K562 (cell line): ENCODE results near the gene GCNT2. TPM values are rescaled to one million over a fixed set of nuclear protein-coding genes. Genes with fewer than 3 reads are reported as not detected.

Source experiments
- ARID2 ChIP-seq: fragments of 450-650 bp; IDR thresholded peaks from 2 replicates; pipeline ENCODE4 v1.6.1; 2017; ENCODE audit warnings: antibody characterized with exemption, mild to moderate bottlenecking
- ATF1 ChIP-seq, 2 experiments: fragments of 450-650 bp in 1 of 2; IDR thresholded peaks; 2 replicates each; pipeline ENCODE4 v1.6.1; 2016; ENCODE audit warnings: missing compliant biosample characterization in 1 of 2, missing genetic modification characterization in 1 of 2
- ATF7 ChIP-seq: fragments of 450-650 bp; IDR thresholded peaks from 2 replicates; pipeline ENCODE4 v1.7.1; 2014; ENCODE audit warnings: mild to moderate bottlenecking, moderate library complexity
- EP300 ChIP-seq: IDR thresholded peaks from 2 replicates; pipeline ENCODE4 v1.6.1; 2012; ENCODE audit warnings: low read length, improper control_type of control experiment
- NFIC ChIP-seq: fragments of 450-650 bp; IDR thresholded peaks from 2 replicates; pipeline ENCODE4 v1.6.1; 2017; ENCODE audit warnings: mild to moderate bottlenecking, inconsistent platforms
- PHB2 ChIP-seq: fragments of 450-650 bp; IDR thresholded peaks from 2 replicates; pipeline ENCODE4 v1.6.1; 2017; ENCODE audit warnings: low read depth
- RAD21 ChIP-seq, 2 experiments: fragments of 250-450 bp in 1 of 2; fragments of 450-650 bp in 1 of 2; sonication (Bioruptor Pico) in 1 of 2; formaldehyde crosslinking in 1 of 2; IDR thresholded peaks in 1 of 2; conservative IDR thresholded peaks in 1 of 2; 2 replicates each; pipeline versions ENCODE4 v1.4.0 to v1.8.0; 2020 to 2022; ENCODE audit warnings: mild to moderate bottlenecking in 2 of 2, moderate library complexity in 1 of 2
- RB1 ChIP-seq: fragments of 450-650 bp; IDR thresholded peaks from 2 replicates; pipeline ENCODE4 v1.6.1; 2017; ENCODE audit warnings: low read depth, mild to moderate bottlenecking
- TEAD1 ChIP-seq, 2 experiments: fragments of 450-650 bp in 1 of 2; sonication (generic) in 1 of 2; formaldehyde crosslinking; IDR thresholded peaks; 2 replicates each; pipeline versions ENCODE4 v1.4.0 to v1.8.0; 2020 to 2022; ENCODE audit warnings: mild to moderate bottlenecking in 2 of 2, missing genetic modification reagents in 1 of 2
- ZNF23 ChIP-seq: fragments of 250-450 bp; sonication (Bioruptor Pico); IDR thresholded peaks from 2 replicates; pipeline ENCODE4 v1.4.0; 2020; ENCODE audit warnings: mild to moderate bottlenecking
- polyA plus RNA-seq, 8 experiments: library from polyadenylated mRNA; depleted of rRNA in 4 of 8; stranded (reverse) in 5 of 8; unstranded in 3 of 8; fragments of >200 nt; fragmentation: Nextera tagmentation in 2 of 8; fragmentation: Illumina TruSeq in 1 of 8; extraction: Ambion mirVana in 2 of 8; extraction: Trizol in 1 of 8; gene quantifications; 2 replicates each; pipeline versions ENCODE4 v1.2.1 to v1.2.3, GENCODE V29; 2011 to 2014; ENCODE audit warnings: inconsistent platforms in 1 of 8, missing spikeins in 1 of 8
- total RNA-seq, 7 experiments: library from RNA; depleted of rRNA in 6 of 7; stranded (reverse); fragments of >200 nt in 6 of 7; fragmentation: Illumina TruSeq in 2 of 7; extraction: Trizol in 2 of 7; gene quantifications; 2 replicates each; pipeline versions ENCODE4 v1.2.1 to v1.2.3, GENCODE V29; 2011 to 2021; ENCODE audit warnings: low replicate concordance in 1 of 7
- TF ChIP-seq, protein P1 (sequence below), 2 experiments: fragments of 450-650 bp; formaldehyde crosslinking in 1 of 2; IDR thresholded peaks; 2 replicates each; pipeline versions ENCODE4 v1.4.0 to v1.6.1; 2014 to 2020; ENCODE audit warnings: mild to moderate bottlenecking in 2 of 2, borderline replicate concordance in 1 of 2, low read depth in 1 of 2
- TF ChIP-seq, protein P2 (sequence below): fragments of 450-650 bp; formaldehyde crosslinking; IDR thresholded peaks from 2 replicates; pipeline ENCODE4 v1.4.0; 2020; ENCODE audit warnings: mild to moderate bottlenecking, moderate library complexity

Gene GCNT2
- total and polyA plus RNA-seq, 9 of the 15 experiments (the other 6 are each of a cell fraction or from before 2014, with no cell fraction given) = 0.78 to 2.6 (median 1.6) TPM

DNA sequence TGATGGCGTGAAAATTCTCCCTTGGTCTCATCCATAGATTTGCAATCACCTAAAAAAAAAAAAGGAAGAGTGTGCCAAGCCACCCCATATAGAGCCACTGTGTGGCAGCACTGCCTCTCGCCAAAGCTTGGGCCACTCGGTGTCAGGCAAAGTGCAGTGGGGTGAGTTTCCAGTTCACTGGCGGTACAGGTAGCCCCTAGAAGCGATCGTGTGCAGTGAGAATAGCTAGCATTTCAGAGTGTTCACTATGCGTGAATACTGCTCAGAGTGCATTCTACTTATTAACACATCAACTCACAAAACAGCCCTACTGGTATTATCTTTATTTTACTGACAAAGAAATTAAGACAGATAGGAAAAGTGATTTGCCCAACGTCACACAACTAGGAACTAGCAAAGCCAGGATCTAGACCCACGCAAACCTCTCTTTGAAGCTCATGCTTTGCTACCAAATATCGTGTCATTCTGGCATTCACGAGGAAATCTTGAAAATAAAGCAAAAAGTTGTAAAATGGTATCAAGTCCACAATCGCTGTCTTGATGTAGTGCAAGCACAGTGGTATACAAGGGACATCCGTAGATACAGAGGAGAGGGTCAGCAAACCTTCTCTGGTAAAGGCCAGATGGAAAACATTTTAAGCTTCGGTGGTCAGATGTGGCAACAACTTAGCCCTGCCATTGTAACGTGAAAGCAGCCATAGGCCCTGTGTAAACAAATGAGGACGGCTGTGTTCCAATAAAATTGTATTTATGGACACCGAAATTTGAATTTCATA is 10.4 kb upstream of the GCNT2 start (continued):
- TF ChIP-seq, protein P1, sequence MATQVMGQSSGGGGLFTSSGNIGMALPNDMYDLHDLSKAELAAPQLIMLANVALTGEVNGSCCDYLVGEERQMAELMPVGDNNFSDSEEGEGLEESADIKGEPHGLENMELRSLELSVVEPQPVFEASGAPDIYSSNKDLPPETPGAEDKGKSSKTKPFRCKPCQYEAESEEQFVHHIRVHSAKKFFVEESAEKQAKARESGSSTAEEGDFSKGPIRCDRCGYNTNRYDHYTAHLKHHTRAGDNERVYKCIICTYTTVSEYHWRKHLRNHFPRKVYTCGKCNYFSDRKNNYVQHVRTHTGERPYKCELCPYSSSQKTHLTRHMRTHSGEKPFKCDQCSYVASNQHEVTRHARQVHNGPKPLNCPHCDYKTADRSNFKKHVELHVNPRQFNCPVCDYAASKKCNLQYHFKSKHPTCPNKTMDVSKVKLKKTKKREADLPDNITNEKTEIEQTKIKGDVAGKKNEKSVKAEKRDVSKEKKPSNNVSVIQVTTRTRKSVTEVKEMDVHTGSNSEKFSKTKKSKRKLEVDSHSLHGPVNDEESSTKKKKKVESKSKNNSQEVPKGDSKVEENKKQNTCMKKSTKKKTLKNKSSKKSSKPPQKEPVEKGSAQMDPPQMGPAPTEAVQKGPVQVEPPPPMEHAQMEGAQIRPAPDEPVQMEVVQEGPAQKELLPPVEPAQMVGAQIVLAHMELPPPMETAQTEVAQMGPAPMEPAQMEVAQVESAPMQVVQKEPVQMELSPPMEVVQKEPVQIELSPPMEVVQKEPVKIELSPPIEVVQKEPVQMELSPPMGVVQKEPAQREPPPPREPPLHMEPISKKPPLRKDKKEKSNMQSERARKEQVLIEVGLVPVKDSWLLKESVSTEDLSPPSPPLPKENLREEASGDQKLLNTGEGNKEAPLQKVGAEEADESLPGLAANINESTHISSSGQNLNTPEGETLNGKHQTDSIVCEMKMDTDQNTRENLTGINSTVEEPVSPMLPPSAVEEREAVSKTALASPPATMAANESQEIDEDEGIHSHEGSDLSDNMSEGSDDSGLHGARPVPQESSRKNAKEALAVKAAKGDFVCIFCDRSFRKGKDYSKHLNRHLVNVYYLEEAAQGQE (IDR thresholded peaks at IDR 0.05; ENCODE audit: borderline replicate concordance) = peak; percentile 93
- TF ChIP-seq, protein P1 (CRISPR knock-in tag; IDR thresholded peaks at IDR 0.05; ENCODE audit: low read depth) = no peak
- TF ChIP-seq RAD21 (CRISPR knock-in tag; conservative IDR thresholded peaks at IDR 0.05 in 1 of 2, IDR thresholded peaks at IDR 0.05 in 1 of 2) (peak; percentile 80 to 90), ATF7 (0 out of 2 replicates have a peak, but pooled peaks have one; percentile 28), ZNF23 (no peak), PHB2 (no peak), RB1 (peak; percentile 68), ATF1 (CRISPR knock-in tag; IDR thresholded peaks at IDR 0.05) (no peak), ATF1 (tag; IDR thresholded peaks at IDR 0.05) (peak; percentile 40; the same call in 1 of the 2 replicates), EP300 (0 out of 2 replicates have a peak, but pooled peaks have one; percentile 4), NFIC (peak; percentile 32; the same call in 1 of the 2 replicates), TEAD1 (CRISPR knock-in tag; IDR thresholded peaks at IDR 0.05) (0 out of 4 replicates have a peak, but pooled peaks of 1 of the 2 experiments have one; percentile 22), ARID2 (peak; percentile 92)
- TF ChIP-seq, protein P2, sequence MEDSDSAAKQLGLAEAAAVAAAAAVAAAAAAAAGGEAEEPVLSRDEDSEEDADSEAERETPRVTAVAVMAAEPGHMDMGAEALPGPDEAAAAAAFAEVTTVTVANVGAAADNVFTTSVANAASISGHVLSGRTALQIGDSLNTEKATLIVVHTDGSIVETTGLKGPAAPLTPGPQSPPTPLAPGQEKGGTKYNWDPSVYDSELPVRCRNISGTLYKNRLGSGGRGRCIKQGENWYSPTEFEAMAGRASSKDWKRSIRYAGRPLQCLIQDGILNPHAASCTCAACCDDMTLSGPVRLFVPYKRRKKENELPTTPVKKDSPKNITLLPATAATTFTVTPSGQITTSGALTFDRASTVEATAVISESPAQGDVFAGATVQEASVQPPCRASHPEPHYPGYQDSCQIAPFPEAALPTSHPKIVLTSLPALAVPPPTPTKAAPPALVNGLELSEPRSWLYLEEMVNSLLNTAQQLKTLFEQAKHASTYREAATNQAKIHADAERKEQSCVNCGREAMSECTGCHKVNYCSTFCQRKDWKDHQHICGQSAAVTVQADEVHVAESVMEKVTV = peak; percentile 70
